Measurements from ENCODE around the gene MARCHF2. TPM values are rescaled to one million over a fixed set of nuclear protein-coding genes. Genes with fewer than 3 reads are reported as not detected.

Gene MARCHF2
- total RNA-seq, 2 experiments from 2014 or later = 9.2 to 10.3 TPM

DNA sequence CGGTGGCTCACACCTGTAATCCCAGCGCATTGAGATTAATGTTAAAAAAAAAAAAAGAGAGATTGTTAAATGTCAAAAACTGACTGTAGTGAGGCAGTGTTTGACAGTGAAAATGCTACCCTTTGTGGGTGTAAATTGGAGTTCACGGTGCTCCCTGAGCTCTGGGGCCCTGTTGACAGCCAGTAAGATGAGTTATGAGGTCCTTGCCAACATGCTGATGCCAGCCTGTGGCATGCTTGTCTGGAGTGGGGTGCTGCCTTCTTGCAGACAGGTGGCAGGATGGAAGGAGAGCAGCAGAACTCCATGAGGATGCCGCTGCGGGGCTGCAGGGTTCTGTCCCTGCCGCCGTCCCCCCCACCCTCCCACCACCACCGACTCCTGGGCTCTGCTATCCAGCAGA, 63.4 kb downstream of the MARCHF2 start:
- H3K27ac Mint-ChIP-seq = no peak overlapping the region
- peaks cover 54% of the 10 kb centered on the region for H3K36me3 Mint-ChIP-seq (ENCODE audit: low read depth)
- no peaks in the 10 kb centered on the region for H3K9me3 Mint-ChIP-seq
- intact Hi-C loops (cut with micrococcal nuclease) = no loop called here
- no peaks in the 10 kb centered on the region for H3K27me3 Mint-ChIP-seq (ENCODE audit: low read depth)
- H3K4me1 Mint-ChIP-seq (ENCODE audit: low read depth) = peaks cover 71% of the 10 kb centered on the region
- CTCF ChIA-PET = no interaction called here
- DNase-seq = no peak
- H3K4me3 Mint-ChIP-seq = no peak overlapping the region

DNA sequence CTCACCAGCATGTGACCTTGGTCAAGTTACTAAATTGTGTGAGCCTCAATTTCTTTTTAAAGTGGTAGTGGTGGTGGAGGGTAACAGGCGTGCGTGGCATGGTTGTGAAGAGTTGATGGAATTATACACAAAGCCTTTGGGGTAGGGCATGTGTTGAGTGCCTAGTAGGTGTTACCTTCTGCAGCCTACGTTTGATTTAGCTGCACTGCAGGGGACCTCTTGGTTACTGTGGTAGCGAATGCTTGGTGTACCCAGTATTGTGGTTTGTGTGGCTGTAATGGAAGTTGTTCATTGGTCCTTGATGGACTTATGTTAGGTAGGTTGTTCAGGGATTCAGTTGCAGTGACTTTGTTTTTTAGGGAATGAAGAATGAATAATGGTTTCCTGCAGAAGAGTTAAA, 64.8 kb downstream of the MARCHF2 start:
- DNase-seq = no peak
- no peak overlapping the region for H3K4me3 Mint-ChIP-seq
- CTCF ChIA-PET = interaction anchor here (2.3 kb wide), 1 partner anchor 101 kb away, joined by 17 read pairs; no protein-coding TSS in a partner anchor

GRCh38 chr19:8478598-8478997, 65.5 kb downstream of the MARCHF2 start:
- H3K27me3 Mint-ChIP-seq (ENCODE audit: low read depth) = no peaks in the 10 kb centered on the region
- H3K9me3 Mint-ChIP-seq = no peaks in the 10 kb centered on the region
- H3K4me3 Mint-ChIP-seq = no peak overlapping the region
- CTCF ChIA-PET = interaction anchor here (0.7 to 2.3 kb wide), 2 partner anchors 100 to 119 kb away, joined by 3 to 17 read pairs; no protein-coding TSS in a partner anchor
- H3K36me3 Mint-ChIP-seq (ENCODE audit: low read depth) = peaks cover 55% of the 10 kb centered on the region
- no peak for DNase-seq
- peak overlapping the region; percentile 74 for H3K27ac Mint-ChIP-seq
- intact Hi-C loops (cut with micrococcal nuclease) = no loop called here
- peaks cover 64% of the 10 kb centered on the region for H3K4me1 Mint-ChIP-seq (ENCODE audit: low read depth)

More for the DNA sequence above, 64.8 kb downstream of the MARCHF2 start:
- Mint-ChIP-seq H3K36me3 (ENCODE audit: low read depth) (peaks cover 56% of the 10 kb centered on the region), H3K4me1 (ENCODE audit: low read depth) (peaks cover 70% of the 10 kb centered on the region), H3K27ac (peak overlapping the region; percentile 74), H3K9me3 (no peaks in the 10 kb centered on the region), H3K27me3 (ENCODE audit: low read depth) (no peaks in the 10 kb centered on the region)
- intact Hi-C loops (cut with micrococcal nuclease) = no loop called here

DNA sequence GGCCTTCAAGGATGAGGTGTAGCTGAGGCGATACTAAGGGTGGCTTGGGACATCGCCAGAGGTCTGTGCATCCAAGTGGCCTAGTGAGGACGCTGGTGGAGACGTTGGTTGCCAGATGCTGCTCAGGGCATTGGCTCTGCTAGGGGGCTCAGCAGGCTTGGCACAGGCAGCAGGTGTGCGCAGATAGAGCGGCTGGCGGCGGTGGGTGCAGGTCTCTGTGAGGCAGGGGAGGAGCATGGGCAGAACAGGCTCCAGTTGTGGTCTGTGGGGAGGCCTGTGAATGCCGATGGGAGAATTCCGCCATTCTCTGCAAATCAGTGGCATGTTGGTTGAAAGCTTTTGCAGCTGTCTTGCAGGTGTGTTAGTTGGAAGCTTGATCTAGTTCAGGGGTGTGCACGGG, 68.1 kb downstream of the MARCHF2 start:
- Mint-ChIP-seq H3K4me1 (ENCODE audit: low read depth) (peaks cover 57% of the 10 kb centered on the region), H3K27me3 (ENCODE audit: low read depth) (no peaks in the 10 kb centered on the region), H3K4me3 (no peak overlapping the region), H3K9me3 (no peaks in the 10 kb centered on the region), H3K27ac (peak overlapping the region; percentile 32), H3K36me3 (ENCODE audit: low read depth) (peaks cover 50% of the 10 kb centered on the region)
- CTCF ChIA-PET = no interaction called here
- no peak for DNase-seq
- intact Hi-C loops (cut with micrococcal nuclease) = loop anchor here (5.0 kb wide), 1 partner anchor 34 kb away; no protein-coding TSS in a partner anchor

GRCh38 chr19:8481616-8482015, 68.5 kb downstream of the MARCHF2 start:
- Mint-ChIP-seq H3K27me3 (ENCODE audit: low read depth) (no peaks in the 10 kb centered on the region), H3K27ac (peak overlapping the region; percentile 32), H3K4me3 (no peak overlapping the region), H3K36me3 (ENCODE audit: low read depth) (peaks cover 51% of the 10 kb centered on the region), H3K9me3 (no peaks in the 10 kb centered on the region), H3K4me1 (ENCODE audit: low read depth) (peaks cover 57% of the 10 kb centered on the region)
- CTCF ChIA-PET = interaction anchor here (0.6 kb wide), 1 partner anchor 35 kb away, joined by 3 read pairs; no protein-coding TSS in a partner anchor
- no peak for DNase-seq
- intact Hi-C loops (cut with micrococcal nuclease) = loop anchor here (5.0 kb wide), 1 partner anchor 34 kb away; no protein-coding TSS in a partner anchor

DNA sequence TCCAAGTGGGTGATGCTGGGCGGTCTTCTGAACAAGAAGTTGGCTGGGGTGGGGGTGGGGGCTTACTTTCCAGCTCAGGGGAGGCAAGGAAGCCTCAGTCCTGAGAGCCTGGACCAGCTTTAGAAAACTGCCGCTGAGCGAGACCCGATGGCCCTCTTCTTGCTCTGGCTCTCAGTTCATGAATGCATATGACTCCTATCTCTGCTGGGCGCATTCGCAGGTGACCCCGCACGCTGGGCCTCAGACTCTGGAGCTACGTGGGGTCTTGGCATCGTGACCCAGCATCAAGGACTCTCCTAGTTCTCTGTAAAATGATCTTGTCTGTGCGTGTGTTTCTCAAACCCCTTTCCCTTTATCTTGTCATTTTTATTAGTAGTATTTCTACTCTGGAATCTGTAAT, 69.6 kb downstream of the MARCHF2 start:
- peak overlapping the region; percentile 2 for H3K27ac Mint-ChIP-seq
- no peaks in the 10 kb centered on the region for H3K9me3 Mint-ChIP-seq
- no peak for DNase-seq
- intact Hi-C loops (cut with micrococcal nuclease) = loop anchor here (5.0 kb wide), 1 partner anchor 35 kb away; no protein-coding TSS in a partner anchor
- no peak overlapping the region for H3K4me3 Mint-ChIP-seq
- CTCF ChIA-PET = interaction anchor here (0.6 to 0.7 kb wide), 2 partner anchors 93 to 111 kb away, joined by 3 to 4 read pairs; partner anchors contain the start of gene RAB11B
- peaks cover 54% of the 10 kb centered on the region for H3K36me3 Mint-ChIP-seq (ENCODE audit: low read depth)
- peaks cover 58% of the 10 kb centered on the region for H3K4me1 Mint-ChIP-seq (ENCODE audit: low read depth)
- H3K27me3 Mint-ChIP-seq (ENCODE audit: low read depth) = no peaks in the 10 kb centered on the region

DNA sequence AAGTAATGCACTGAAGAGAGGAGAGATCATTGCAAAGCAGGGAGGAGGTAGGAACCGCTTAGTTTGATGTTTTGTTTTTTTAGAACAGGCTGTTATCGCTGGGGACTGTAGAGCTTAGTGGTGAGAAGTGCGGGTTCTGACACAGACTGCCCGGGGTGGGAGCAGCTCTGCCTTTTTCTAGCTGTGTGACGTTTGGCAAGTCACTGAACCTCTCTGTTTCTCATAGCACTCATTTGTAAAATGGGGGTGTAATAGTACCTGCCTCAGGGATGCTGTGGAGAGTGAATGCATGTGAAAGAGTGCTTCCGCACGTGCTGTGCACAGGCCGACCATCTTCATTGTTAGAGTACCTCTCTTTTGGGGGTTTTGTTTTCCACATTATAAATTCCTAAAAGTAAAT, 70.1 kb downstream of the MARCHF2 start:
- CTCF ChIA-PET = interaction anchor here (0.6 kb wide), 1 partner anchor 93 kb away, joined by 3 read pairs; the partner anchor contains the start of gene RAB11B
- H3K4me3 Mint-ChIP-seq = no peak overlapping the region
- no peaks in the 10 kb centered on the region for H3K27me3 Mint-ChIP-seq (ENCODE audit: low read depth)
- no peak for DNase-seq
- peaks cover 58% of the 10 kb centered on the region for H3K4me1 Mint-ChIP-seq (ENCODE audit: low read depth)
- no peaks in the 10 kb centered on the region for H3K9me3 Mint-ChIP-seq
- peaks cover 54% of the 10 kb centered on the region for H3K36me3 Mint-ChIP-seq (ENCODE audit: low read depth)
- peak overlapping the region; percentile 2 for H3K27ac Mint-ChIP-seq
- intact Hi-C loops (cut with micrococcal nuclease) = loop anchor here (5.0 kb wide), 1 partner anchor 36 kb away; no protein-coding TSS in a partner anchor

DNA sequence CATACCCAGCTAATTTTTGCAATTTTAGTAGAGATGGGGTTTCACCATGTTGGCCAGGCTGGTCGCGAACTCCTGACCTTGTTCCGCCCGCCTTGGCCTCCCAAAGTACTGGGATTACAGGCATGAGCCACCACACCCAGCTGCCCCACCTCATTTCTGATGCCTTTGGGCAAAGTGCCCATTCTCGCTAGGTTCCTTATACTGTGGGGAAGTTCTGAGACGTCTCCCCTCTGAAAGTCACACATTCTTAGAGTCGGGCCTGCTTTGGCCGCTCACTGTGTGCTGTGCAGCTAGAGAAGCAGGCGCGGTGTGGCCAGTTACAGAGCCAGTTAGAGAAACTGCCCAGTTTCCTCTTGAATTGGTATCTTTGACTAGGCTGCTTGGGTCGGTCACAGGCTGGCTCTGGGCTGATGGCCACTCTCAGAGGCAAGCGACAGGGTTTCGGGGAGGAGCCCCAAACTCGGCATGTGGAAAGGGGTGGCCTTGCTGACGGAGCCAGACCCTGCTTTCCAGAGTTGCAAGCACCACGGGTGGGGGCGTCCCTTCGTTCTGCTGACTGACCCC, 71.3 kb downstream of the MARCHF2 start:
- Mint-ChIP-seq H3K27me3 (ENCODE audit: low read depth) (no peaks in the 10 kb centered on the region), H3K4me1 (ENCODE audit: low read depth) (peaks cover 49% of the 10 kb centered on the region), H3K36me3 (ENCODE audit: low read depth) (peaks cover 53% of the 10 kb centered on the region), H3K9me3 (no peaks in the 10 kb centered on the region), H3K4me3 (no peak overlapping the region), H3K27ac (peak overlapping the region; percentile 13)
- intact Hi-C loops (cut with micrococcal nuclease) = loop anchor here (5.0 kb wide), 1 partner anchor 37 kb away; no protein-coding TSS in a partner anchor
- no peak for DNase-seq
- CTCF ChIA-PET = no interaction called here

- no peaks in the 10 kb centered on the region for H3K9me3 Mint-ChIP-seq
- no peak overlapping the region for H3K4me3 Mint-ChIP-seq
- H3K36me3 Mint-ChIP-seq (ENCODE audit: low read depth) = peaks cover 48% of the 10 kb centered on the region
These were observed 72.7 kb downstream of the MARCHF2 start for GRCh38 chr19:8485561-8486371.

GRCh38 chr19:8486661-8487136, 73.6 kb downstream of the MARCHF2 start:
- H3K4me3 Mint-ChIP-seq = no peak overlapping the region
- DNase-seq = no peak
- H3K4me1 Mint-ChIP-seq (ENCODE audit: low read depth) = peaks cover 34% of the 10 kb centered on the region
- H3K36me3 Mint-ChIP-seq (ENCODE audit: low read depth) = peaks cover 40% of the 10 kb centered on the region
- intact Hi-C loops (cut with micrococcal nuclease) = loop anchor here (2.0 kb wide), 1 partner anchor 20 kb away; no protein-coding TSS in a partner anchor
- no peaks in the 10 kb centered on the region for H3K9me3 Mint-ChIP-seq
- CTCF ChIA-PET = interaction anchor here (0.7 to 2.7 kb wide), 4 partner anchors 19 to 133 kb away, joined by 3 to 9 read pairs (median 4); no protein-coding TSS in a partner anchor
- H3K27ac Mint-ChIP-seq = peak overlapping the region; percentile 89
- no peaks in the 10 kb centered on the region for H3K27me3 Mint-ChIP-seq (ENCODE audit: low read depth)

More at GRCh38 chr19:8485561-8486371, 72.7 kb downstream of the MARCHF2 start:
- intact Hi-C loops (cut with micrococcal nuclease) = loop anchor here (2.0 kb wide), 1 partner anchor 21 kb away; no protein-coding TSS in a partner anchor
- Mint-ChIP-seq H3K27me3 (ENCODE audit: low read depth) (no peaks in the 10 kb centered on the region), H3K4me1 (ENCODE audit: low read depth) (peaks cover 43% of the 10 kb centered on the region), H3K27ac (peak overlapping the region; percentile 89)
- DNase-seq = no peak
- CTCF ChIA-PET = interaction anchor here (0.9 kb wide), 2 partner anchors 39 to 132 kb away, joined by 3 to 4 read pairs; no protein-coding TSS in a partner anchor

DNA sequence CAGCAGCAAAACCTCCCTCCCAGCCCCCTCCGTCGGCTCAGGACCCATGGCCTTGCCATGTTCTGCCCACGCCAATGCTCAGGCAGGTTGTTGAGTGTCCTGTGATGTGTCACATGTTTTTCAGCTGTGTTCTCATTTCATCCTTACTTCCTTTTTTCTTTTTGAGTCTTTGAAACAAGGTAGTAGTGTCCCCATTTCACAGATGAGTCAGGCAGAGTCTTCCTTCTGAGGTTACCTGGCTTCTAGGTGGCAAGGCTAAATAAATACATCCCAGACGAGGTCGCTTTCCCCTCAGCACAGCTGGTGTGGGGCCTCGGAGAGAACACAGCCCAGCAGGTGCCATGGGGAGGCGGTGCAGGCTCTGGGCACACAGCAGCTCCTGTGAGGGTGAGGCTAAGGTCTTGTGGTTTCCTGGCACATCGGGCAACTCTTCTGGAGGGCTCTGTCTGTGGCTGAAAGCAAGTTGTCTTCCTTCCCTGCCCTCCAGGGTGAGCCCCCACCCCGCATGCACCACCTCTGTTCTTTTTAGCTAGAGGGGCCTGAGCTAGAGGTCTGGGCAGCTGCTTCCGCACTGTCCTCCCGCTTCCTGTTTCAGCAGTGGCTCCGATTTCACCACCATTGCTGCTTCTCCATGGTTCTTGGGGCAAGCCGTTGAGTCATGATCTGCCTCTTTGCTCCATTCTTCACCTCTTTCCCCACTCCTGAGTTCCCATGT, 74.2 kb downstream of the MARCHF2 start:
- H3K4me3 Mint-ChIP-seq = no peak overlapping the region
- H3K36me3 Mint-ChIP-seq (ENCODE audit: low read depth) = peaks cover 38% of the 10 kb centered on the region
- CTCF ChIA-PET = interaction anchor here (0.7 to 2.7 kb wide), 5 partner anchors 18 to 89 kb away, joined by 3 to 9 read pairs (median 3); partner anchors contain the start of gene ZNF414
- peaks cover 32% of the 10 kb centered on the region for H3K4me1 Mint-ChIP-seq (ENCODE audit: low read depth)
- no peaks in the 10 kb centered on the region for H3K27me3 Mint-ChIP-seq (ENCODE audit: low read depth)
- intact Hi-C loops (cut with micrococcal nuclease) = loop anchor here (2.0 kb wide), 1 partner anchor 20 kb away; no protein-coding TSS in a partner anchor
- H3K9me3 Mint-ChIP-seq = no peaks in the 10 kb centered on the region
- peak; percentile 68 for DNase-seq
- peak overlapping the region; percentile 89 for H3K27ac Mint-ChIP-seq
